NCI-H69 (cell line): ENCODE measurements around the gene DYNC2H1.
A peak's percentile ranks its signal among the peaks of the same experiment; 100 is the strongest.

ENCODE experiments used
- DNase-seq: peaks from one replicate; lab custom pipeline; 2025; lab: John Stamatoyannopoulos, UW

Gene DYNC2H1

DNA sequence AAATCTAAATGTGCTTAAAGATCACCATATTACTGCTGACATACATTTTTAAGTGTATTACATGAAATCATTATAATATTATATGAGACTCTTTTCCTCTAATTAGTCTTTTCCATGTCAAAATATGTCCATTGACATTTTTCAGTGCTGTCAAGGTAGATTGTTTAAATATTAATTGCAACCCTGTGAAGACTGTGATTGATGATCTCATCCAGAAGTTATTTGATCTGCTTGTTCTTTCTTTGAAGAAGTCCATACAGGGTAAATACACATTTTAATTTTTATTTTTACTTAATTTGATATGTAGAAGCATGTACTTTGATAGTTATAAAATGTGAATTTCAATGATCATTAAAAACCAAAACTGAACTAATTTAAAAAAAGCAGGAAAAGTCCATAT lies 38.4 kb downstream of the DYNC2H1 start:
- no peak for DNase-seq

DNA sequence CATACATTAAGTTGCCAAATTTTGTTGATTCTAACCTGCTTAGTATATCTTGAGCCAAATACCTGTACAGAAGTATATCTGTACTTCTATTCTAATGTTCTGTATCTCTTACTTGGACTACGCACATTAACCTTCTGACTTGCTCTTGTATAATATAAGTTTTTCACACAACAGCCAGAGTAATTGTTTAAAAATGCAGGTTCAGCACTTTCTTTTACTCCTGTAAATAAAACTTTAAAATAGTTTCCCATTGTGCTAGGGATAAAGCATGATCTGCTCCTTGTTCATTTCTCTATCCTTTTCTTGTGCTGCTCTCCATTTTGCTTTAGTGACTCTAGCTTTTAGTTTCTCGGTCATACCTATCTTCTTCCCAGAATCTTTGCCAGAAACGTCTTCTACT lies 48.3 kb downstream of the DYNC2H1 start:
- DNase-seq = no peak

DNA sequence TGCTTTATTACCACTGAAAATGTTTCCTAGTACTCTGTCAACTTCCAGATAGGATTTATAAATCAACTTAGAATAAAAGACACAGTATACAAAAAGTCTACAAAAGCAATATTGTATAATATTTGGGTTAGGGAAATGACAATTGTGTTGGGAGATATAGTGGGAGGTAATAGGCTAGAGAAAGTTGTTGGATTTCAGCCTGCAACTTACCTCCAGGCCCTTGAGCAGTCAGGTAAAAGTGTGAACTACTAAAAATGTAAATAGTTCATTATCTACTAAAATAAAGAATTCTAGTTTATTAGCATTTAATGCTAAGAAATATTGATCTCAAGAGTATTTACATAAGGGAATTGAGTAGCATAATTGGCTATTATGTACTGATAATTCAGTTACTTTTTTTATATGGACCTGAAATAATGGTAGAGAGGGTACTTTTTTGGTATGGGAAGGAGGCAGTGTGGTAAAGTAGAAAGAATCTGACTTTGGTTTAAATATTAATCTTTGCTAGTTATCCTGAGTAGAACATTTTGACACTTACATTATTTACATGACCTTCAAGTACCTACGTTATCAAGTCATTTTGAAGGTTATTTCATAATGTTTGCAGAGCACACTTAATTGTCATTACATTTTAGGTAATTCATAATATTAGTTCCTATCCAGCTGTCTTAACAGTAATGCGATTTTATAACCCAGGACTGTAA lies 55.0 kb downstream of the DYNC2H1 start:
- DNase-seq = no peak

- DNase-seq = no peak
These were observed 57.9 kb downstream of the DYNC2H1 start for GRCh38 chr11:103167166-103167565.

DNA sequence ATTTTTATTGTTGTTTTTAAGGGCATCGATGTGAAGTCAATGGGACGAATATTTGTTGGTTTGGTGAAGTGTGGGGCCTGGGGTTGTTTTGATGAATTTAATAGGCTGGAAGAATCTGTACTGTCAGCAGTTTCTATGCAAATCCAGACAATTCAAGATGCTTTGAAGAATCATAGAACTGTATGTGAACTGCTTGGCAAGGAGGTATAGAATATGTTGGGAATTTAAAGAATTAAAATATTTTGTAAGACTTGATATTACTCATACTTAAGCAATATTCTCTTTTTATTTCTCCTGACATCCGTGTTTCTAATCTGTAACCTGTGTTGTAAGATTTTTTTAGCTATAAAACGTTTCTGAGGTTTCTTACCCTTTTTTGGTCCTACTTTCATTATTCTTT lies 61.6 kb downstream of the DYNC2H1 start:
- no peak for DNase-seq

- DNase-seq = no peak
These were observed 66.4 kb downstream of the DYNC2H1 start for GRCh38 chr11:103175461-103176129.

DNA sequence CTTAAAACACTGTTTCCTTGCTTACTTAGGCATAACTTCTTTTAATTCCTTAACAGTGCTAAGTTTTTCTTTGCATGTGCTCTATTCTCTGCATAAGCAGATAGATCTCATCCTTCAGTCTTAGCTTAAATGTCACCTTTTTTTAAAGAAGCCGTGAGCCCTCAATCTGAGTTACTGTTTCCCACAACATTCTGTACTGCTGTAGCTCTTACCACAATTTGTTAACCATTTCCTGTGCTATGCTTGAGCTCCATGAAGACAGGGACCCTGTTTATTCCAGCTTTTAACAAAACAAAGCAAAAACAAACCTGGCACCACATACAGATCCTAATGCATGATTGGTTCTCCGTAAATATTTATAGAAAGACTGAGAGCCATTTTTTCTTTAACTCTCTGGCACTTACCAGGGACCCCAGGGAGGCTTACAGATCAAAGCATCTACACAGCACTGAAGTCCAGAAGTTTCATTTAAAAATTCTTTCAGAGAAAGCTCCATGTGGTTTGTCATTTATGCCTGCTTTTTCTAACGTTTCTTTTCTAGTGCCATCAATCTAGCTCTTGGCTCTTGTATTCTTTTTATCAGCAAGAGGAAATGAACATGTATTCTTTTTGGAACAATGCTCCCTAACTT lies 74.9 kb downstream of the DYNC2H1 start:
- no peak for DNase-seq

- peak; percentile 58 for DNase-seq
These were observed 92.9 kb downstream of the DYNC2H1 start for GRCh38 chr11:103202048-103202651.

DNA sequence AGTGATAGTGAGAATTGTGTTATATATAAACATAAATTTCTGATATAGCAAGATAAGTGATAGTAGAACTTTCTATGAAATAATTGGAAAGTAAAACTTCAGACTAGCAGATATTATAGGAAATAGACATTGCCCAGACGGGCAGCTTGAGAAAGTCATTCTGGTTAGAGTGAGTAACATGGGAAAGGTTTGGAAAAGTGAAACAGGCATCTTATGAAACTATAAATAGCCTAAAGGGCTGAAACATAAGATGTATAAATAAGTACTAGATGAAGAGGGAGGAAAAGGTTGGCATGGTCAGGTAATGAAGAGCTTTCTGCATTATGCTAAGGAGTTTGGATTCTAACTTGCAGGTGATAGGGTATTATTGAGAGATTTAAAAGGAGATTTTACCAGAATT lies 101.3 kb downstream of the DYNC2H1 start:
- no peak for DNase-seq

GRCh38 chr11:103215812-103216211 lies 106.6 kb downstream of the DYNC2H1 start:
- no peak for DNase-seq

DNA sequence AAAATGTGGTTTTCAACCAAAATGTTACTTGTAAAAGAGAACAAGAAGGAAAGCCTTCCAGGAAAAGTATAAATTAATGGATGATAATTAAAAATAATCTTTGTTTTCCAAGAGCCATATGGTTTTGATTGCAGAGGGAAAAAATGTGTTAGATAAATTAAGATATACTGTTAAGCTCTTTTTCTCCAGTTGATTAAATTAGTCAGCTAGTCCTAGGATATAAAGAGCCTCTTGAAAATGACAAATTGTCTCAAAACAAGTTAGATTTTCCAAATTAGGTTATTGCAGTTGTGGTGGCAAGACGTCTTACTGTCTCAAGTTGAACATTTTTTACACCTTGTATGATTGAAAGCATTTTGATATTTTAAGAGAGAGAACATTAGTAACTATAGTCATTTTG lies 110.9 kb downstream of the DYNC2H1 start:
- DNase-seq = no peak

- no peak for DNase-seq
These were observed 113.6 kb downstream of the DYNC2H1 start for GRCh38 chr11:103222806-103223205.

DNA sequence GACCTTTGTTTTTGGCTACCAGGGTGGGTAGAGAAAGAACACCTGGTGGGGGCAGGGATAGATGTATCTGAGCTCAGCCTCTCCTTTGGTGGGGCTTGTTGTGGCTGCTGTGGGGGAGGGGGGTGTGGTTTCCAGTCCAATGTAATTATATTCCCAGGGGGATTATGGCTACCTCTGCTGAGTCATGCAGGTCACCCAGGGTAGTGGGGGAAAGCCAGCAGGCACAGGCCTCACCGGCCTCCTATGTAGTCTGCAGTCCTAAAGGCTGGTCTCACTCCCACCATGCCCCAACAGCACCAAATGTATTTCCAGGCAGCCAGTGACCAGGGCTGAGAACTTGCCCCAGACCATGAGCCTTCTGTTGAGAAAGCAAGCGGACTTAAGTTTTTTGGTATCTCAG lies 119.6 kb downstream of the DYNC2H1 start:
- DNase-seq = peak; percentile 34

GRCh38 chr11:103234974-103235373 lies 125.7 kb downstream of the DYNC2H1 start:
- DNase-seq = no peak

- DNase-seq = no peak
These were observed 132.3 kb downstream of the DYNC2H1 start for GRCh38 chr11:103241574-103241973.

DNA sequence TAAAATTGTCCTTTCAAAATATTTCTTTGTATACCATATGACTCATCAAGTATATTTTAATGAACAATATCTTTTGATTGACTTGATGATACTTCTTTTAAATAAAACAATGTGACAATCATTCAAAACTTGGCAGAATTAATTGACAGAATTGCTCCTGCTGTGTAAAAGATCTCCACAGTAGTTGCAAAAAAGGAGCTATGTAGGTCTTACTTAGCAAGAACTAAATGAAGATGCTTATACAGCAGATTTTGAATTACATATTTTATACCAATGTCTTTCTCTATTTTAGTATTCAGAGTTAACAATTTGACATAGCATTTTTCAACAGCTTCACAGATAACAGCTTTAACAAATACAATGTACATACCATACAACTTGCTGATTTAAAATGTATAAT lies 144.9 kb downstream of the DYNC2H1 start:
- DNase-seq = no peak

DNA sequence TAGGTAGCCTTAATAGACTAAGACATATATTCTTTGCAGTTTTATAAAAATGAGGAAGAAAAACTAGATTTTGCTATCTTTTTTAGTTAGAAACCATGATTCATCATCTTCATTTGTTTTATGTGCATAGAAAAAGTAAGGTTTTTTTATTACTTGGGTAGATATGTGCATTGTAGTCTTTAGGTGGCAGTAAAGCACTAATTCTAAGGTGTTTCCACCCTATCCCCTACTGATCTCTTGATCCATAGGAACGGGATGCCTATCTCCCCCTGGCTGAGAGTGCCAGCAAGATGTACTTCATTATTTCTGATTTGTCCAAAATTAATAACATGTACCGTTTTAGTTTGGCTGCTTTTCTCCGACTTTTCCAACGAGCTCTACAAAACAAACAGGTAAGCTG lies 148.1 kb downstream of the DYNC2H1 start:
- DNase-seq = peak; percentile 55

- DNase-seq = no peak
These were observed 157.1 kb downstream of the DYNC2H1 start for GRCh38 chr11:103266167-103266831.

GRCh38 chr11:103272876-103273275 lies 163.7 kb downstream of the DYNC2H1 start:
- DNase-seq = no peak

GRCh38 chr11:103274025-103274424 lies 164.8 kb downstream of the DYNC2H1 start:
- no peak for DNase-seq

GRCh38 chr11:103279821-103280220 lies 170.6 kb downstream of the DYNC2H1 start:
- no peak for DNase-seq

GRCh38 chr11:103281301-103281700 lies 172.1 kb downstream of the DYNC2H1 start:
- no peak for DNase-seq
